H1 (cell line): ENCODE data around the gene ZNF362. TPM values are rescaled to one million over a fixed set of nuclear protein-coding genes. Genes with fewer than 3 reads are reported as not detected.

ENCODE experiments used
- CTCF ChIA-PET: fragments of 300-600 bp; sonication (Branson Sonifier 250); formaldehyde crosslinking; loops from one replicate; lab custom pipeline; 2021; ENCODE audit not compliant: partially characterized antibody; lab: Charles Lee
- POLR2A ChIA-PET: fragments of 300-600 bp; sonication (Branson Sonifier 250); formaldehyde crosslinking; loops from one replicate; lab custom pipeline; 2021; ENCODE audit warnings: inconsistent platforms; ENCODE audit not compliant: partially characterized antibody; lab: Charles Lee
- DNase-seq, 2 experiments: peaks; one replicate each; pipeline versions ENCODE4 v3.0.0 to v3.0.0-alpha.2; 2010 to 2022; ENCODE audit warnings: low spot score in 2 of 2, low read depth in 1 of 2, mixed read lengths in 1 of 2
- FAIRE-seq: peaks from 2 replicates; lab custom pipeline; 2011; peaks lifted over from hg19 to GRCh38; lab: Jason Lieb, UNC
- H2AFZ ChIP-seq: 2 replicates; pipeline ENCODE4 v1.8.1; 2012; ENCODE audit warnings: low read length, inconsistent platforms
- H2AK5ac ChIP-seq: 2 replicates; pipeline ENCODE4 v1.6.1; 2013; ENCODE audit warnings: low read depth, low read length
- H2BK120ac ChIP-seq: replicated peaks from 2 replicates; pipeline ENCODE3; 2013; ENCODE audit warnings: low read depth, low read length, inconsistent platforms
- H2BK12ac ChIP-seq: 2 replicates; pipeline ENCODE4 v1.6.1; 2013; ENCODE audit warnings: low read depth, low read length
- H2BK15ac ChIP-seq: 2 replicates; pipeline ENCODE4 v1.6.1; 2013; ENCODE audit warnings: low read length
- H2BK20ac ChIP-seq: 2 replicates; pipeline ENCODE4 v1.6.1; 2013; ENCODE audit warnings: low read length
- H2BK5ac ChIP-seq: 2 replicates; pipeline ENCODE4 v1.6.1; 2013; ENCODE audit warnings: low read depth, low read length
- H3K14ac ChIP-seq: 2 replicates; pipeline ENCODE4 v1.6.1; 2013; ENCODE audit warnings: inconsistent platforms; ENCODE audit not compliant: insufficient read length
- H3K18ac ChIP-seq: 2 replicates; pipeline ENCODE4 v1.6.1; 2013; ENCODE audit warnings: low read length; ENCODE audit errors: extremely low read depth
- H3K23ac ChIP-seq: 2 replicates; pipeline ENCODE4 v1.6.1; 2013; ENCODE audit warnings: inconsistent platforms; ENCODE audit not compliant: insufficient read length
- H3K23me2 ChIP-seq: 2 replicates; pipeline ENCODE4 v1.6.1; 2013; ENCODE audit warnings: low read depth, low read length
- H3K27ac ChIP-seq: 2 replicates; pipeline ENCODE4 v1.6.1; 2011; ENCODE audit warnings: low read depth, low read length, inconsistent platforms
- H3K27me3 ChIP-seq, 4 experiments: replicated peaks in 1 of 4; 1 replicate in 1 of 4; 2 replicates in 3 of 4; pipeline versions ENCODE4 v1.6.1 to v1.8.1; 2011 to 2013; ENCODE audit warnings: low read length in 3 of 4, mild to moderate bottlenecking in 3 of 4, inconsistent platforms in 2 of 4, mixed read lengths in 2 of 4, moderate library complexity in 1 of 4; ENCODE audit not compliant: control insufficient read depth in 3 of 4, insufficient read depth in 3 of 4; ENCODE audit errors: extremely low read depth in 1 of 4
- H3K36me3 ChIP-seq, 4 experiments: 2 replicates each; pipeline versions ENCODE4 v1.6.1 to v1.8.1; 2011 to 2013; ENCODE audit warnings: mild to moderate bottlenecking in 4 of 4, low read length in 3 of 4, moderate library complexity in 2 of 4, control low read depth in 1 of 4, inconsistent platforms in 1 of 4; ENCODE audit not compliant: insufficient read depth in 4 of 4, control insufficient read depth in 2 of 4
- H3K4ac ChIP-seq: replicated peaks from 2 replicates; pipeline ENCODE3; 2013; ENCODE audit warnings: low read length, low read depth, mixed read lengths, inconsistent platforms; ENCODE audit not compliant: insufficient read length
- H3K4me1 ChIP-seq, 4 experiments: replicated peaks in 1 of 4; 1 replicate in 1 of 4; 2 replicates in 3 of 4; pipeline versions ENCODE4 v1.6.1 to v1.8.1; 2011 to 2013; ENCODE audit warnings: low read length in 3 of 4, inconsistent platforms in 2 of 4, mixed read lengths in 1 of 4; ENCODE audit not compliant: insufficient read depth in 4 of 4, control insufficient read depth in 3 of 4
- H3K4me2 ChIP-seq, 2 experiments: 2 replicates each; pipeline versions ENCODE4 v1.6.1 to v1.8.1; 2011 to 2013; ENCODE audit warnings: low read depth in 2 of 2, low read length in 2 of 2, control low read depth in 1 of 2, inconsistent platforms in 1 of 2, mild to moderate bottlenecking in 1 of 2; ENCODE audit not compliant: insufficient read depth in 1 of 2
- H3K4me3 ChIP-seq, 4 experiments: fragments of 200-600, 300-600 bp in 1 of 4; sonication (generic), shearing (Covaris generic), sonication (Bioruptor Twin) in 1 of 4; 2 replicates each; pipeline versions ENCODE4 v1.5.1 to v1.8.1; 2011 to 2016; ENCODE audit warnings: low read length in 4 of 4, low read depth in 3 of 4, control low read depth in 2 of 4, inconsistent platforms in 2 of 4, mild to moderate bottlenecking in 2 of 4, mixed read lengths in 1 of 4, moderate library complexity in 1 of 4; ENCODE audit not compliant: insufficient read depth in 2 of 4; ENCODE audit errors: extremely low read depth in 1 of 4
- H3K56ac ChIP-seq: replicated peaks from 2 replicates; pipeline ENCODE3; 2013; ENCODE audit warnings: low read depth, mild to moderate bottlenecking, mixed read lengths, low read length, inconsistent platforms; ENCODE audit not compliant: insufficient read length
- H3K79me1 ChIP-seq: 2 replicates; pipeline ENCODE4 v1.6.1; 2013; ENCODE audit warnings: low read depth, low read length, control low read depth
- H3K79me2 ChIP-seq, 2 experiments: 2 replicates each; pipeline versions ENCODE4 v1.6.1 to v1.8.1; 2012 to 2013; ENCODE audit warnings: low read length in 2 of 2, mild to moderate bottlenecking in 2 of 2, inconsistent platforms in 1 of 2; ENCODE audit not compliant: insufficient read depth in 2 of 2, control insufficient read depth in 1 of 2
- H3K9ac ChIP-seq, 4 experiments: replicated peaks in 1 of 4; 1 replicate in 1 of 4; 2 replicates in 3 of 4; pipeline versions ENCODE4 v1.6.1 to v1.8.1; 2011 to 2013; ENCODE audit warnings: low read depth in 3 of 4, low read length in 3 of 4, control low read depth in 2 of 4, mild to moderate bottlenecking in 2 of 4, moderate library complexity in 2 of 4, inconsistent platforms in 1 of 4; ENCODE audit errors: extremely low read depth in 1 of 4
- H3K9me3 ChIP-seq, 2 experiments: 2 replicates each; pipeline versions ENCODE4 v1.6.1 to v1.8.1; 2012 to 2013; ENCODE audit warnings: mild to moderate bottlenecking in 2 of 2, moderate library complexity in 2 of 2, control low read depth in 1 of 2, inconsistent platforms in 1 of 2, low read depth in 1 of 2, low read length in 1 of 2, mixed read lengths in 1 of 2; ENCODE audit not compliant: insufficient read depth in 2 of 2
- H4K20me1 ChIP-seq, 2 experiments: replicated peaks in 1 of 2; 2 replicates each; pipeline versions ENCODE3 to v1.8.1; 2011 to 2013; ENCODE audit warnings: inconsistent platforms in 2 of 2, low read length in 2 of 2, mild to moderate bottlenecking in 1 of 2; ENCODE audit not compliant: insufficient read depth in 2 of 2, control insufficient read depth in 1 of 2
- H4K5ac ChIP-seq: 2 replicates; pipeline ENCODE4 v1.6.1; 2013; ENCODE audit warnings: low read length, low read depth, mixed read lengths, inconsistent platforms; ENCODE audit not compliant: insufficient read length
- H4K8ac ChIP-seq: 2 replicates; pipeline ENCODE4 v1.8.0; 2013; ENCODE audit warnings: mild to moderate bottlenecking, moderate library complexity, low read length, inconsistent platforms; ENCODE audit not compliant: insufficient read depth; ENCODE audit errors: extremely low read depth
- H4K91ac ChIP-seq: replicated peaks from 2 replicates; pipeline ENCODE3; 2013; ENCODE audit warnings: low read length, mixed read lengths, inconsistent platforms; ENCODE audit not compliant: insufficient read length
- CHD1 ChIP-seq: IDR thresholded peaks from 2 replicates; pipeline ENCODE4 v1.6.1; 2012; ENCODE audit warnings: low read depth, low read length, improper control_type of control experiment
- GABPA ChIP-seq: IDR thresholded peaks from 2 replicates; pipeline ENCODE4 v1.6.1; 2011; ENCODE audit warnings: mild to moderate bottlenecking, low read length, moderate library complexity, borderline replicate concordance; ENCODE audit not compliant: insufficient read depth
- GTF2F1 ChIP-seq: IDR thresholded peaks from 2 replicates; pipeline ENCODE4 v1.6.1; 2012; ENCODE audit warnings: low read depth, low read length, improper control_type of control experiment, borderline replicate concordance
- KDM5A ChIP-seq: fragments of 200-600 bp; IDR thresholded peaks from 2 replicates; pipeline ENCODE4 v1.7.1; 2012; ENCODE audit warnings: mild to moderate bottlenecking, low read length, inconsistent platforms, mixed read lengths
- MAFK ChIP-seq: IDR thresholded peaks from 2 replicates; pipeline ENCODE4 v1.6.1; 2012; ENCODE audit warnings: low read depth, mild to moderate bottlenecking, improper control_type of control experiment, low read length
- PHF8 ChIP-seq: fragments of 200-600 bp; sonication (generic); conservative IDR thresholded peaks from 2 replicates; pipeline ENCODE4 v1.7.1; 2012; ENCODE audit warnings: low read depth, mild to moderate bottlenecking, inconsistent platforms, low read length, moderate library complexity
- RBBP5 ChIP-seq: IDR thresholded peaks from 2 replicates; pipeline ENCODE4 v1.7.1; 2012; ENCODE audit warnings: low read depth, mild to moderate bottlenecking, inconsistent platforms, low read length, moderate library complexity, borderline replicate concordance
- SIX5 ChIP-seq: IDR thresholded peaks from 2 replicates; pipeline ENCODE4 v1.6.1; 2011; ENCODE audit warnings: mild to moderate bottlenecking, low read depth, low read length
- TAF1 ChIP-seq: IDR thresholded peaks from 2 replicates; pipeline ENCODE4 v1.6.1; 2011; ENCODE audit warnings: mild to moderate bottlenecking, low read depth, low read length
- TCF12 ChIP-seq: IDR thresholded peaks from 2 replicates; pipeline ENCODE4 v1.6.1; 2011; ENCODE audit warnings: low read depth, mild to moderate bottlenecking, low read length
- WGBS, 2 experiments: shearing (Covaris generic) in 1 of 2; methylation state at CpG; one replicate each; pipeline versions ENCODE4 v1.1.6 to v1.1.7; 2013 to 2015; ENCODE audit warnings: low lambda C conversion rate in 2 of 2, mixed read lengths in 2 of 2, inconsistent platforms in 1 of 2, low coverage in 1 of 2, missing lambda C conversion rate in 1 of 2; ENCODE audit not compliant: insufficient replicate concordance in 2 of 2, insufficient coverage in 1 of 2, insufficient read length in 1 of 2; ENCODE audit errors: extremely low coverage in 1 of 2, missing lambda C conversion rate in 1 of 2; 5-methylcytosine and 5-hydroxymethylcytosine counted together
- polyA plus RNA-seq, 7 experiments: library from polyadenylated mRNA; depleted of rRNA in 3 of 7; stranded (reverse) in 5 of 7; unstranded in 2 of 7; fragments of >200 nt in 5 of 7; fragments of 200-250 nt in 2 of 7; gene quantifications; 1 replicate in 5 of 7; 2 replicates in 1 of 7; 4 replicates in 1 of 7; pipeline versions ENCODE4 v1.2.1 to v1.2.3, GENCODE V29; 2011 to 2013; ENCODE audit warnings: missing spikeins in 2 of 7, mixed read lengths in 2 of 7
- total RNA-seq: library from RNA; stranded (reverse); fragmentation: NEBNext Ultra II Directional; extraction: Animal tissue kit (Norgen Biotek cat#: 25700); gene quantifications from 2 replicates; pipeline ENCODE4 v1.2.1, GENCODE V29; 2021
- TF ChIP-seq, protein P1 (sequence below), 3 experiments: IDR thresholded peaks; 1 replicate in 2 of 3; 2 replicates in 1 of 3; pipeline versions ENCODE4 v1.5.1 to v1.6.1; 2011; ENCODE audit warnings: low read length in 3 of 3, mild to moderate bottlenecking in 3 of 3, inconsistent platforms in 2 of 3, low read depth in 1 of 3, moderate library complexity in 1 of 3; ENCODE audit not compliant: insufficient read depth in 1 of 3; ENCODE audit errors: control extremely low read depth in 1 of 3

ZNF362 gene
- total and polyA plus RNA-seq, 2 of the 8 experiments (the other 6 are each of a cell fraction or from before 2014, with no cell fraction given), result 24.2 to 27.8 TPM

- Histone ChIP-seq H2BK12ac (no peak overlapping the region), H2BK5ac (no peak overlapping the region), H3K79me2 (no peaks in the 10 kb centered on the region), H2BK120ac (no peak overlapping the region), H2BK15ac (no peak overlapping the region), H2AK5ac (no peak overlapping the region), H3K4me1 (no peaks in the 10 kb centered on the region), H3K18ac (no peak overlapping the region), H3K23ac (no peak overlapping the region), H3K4ac (no peak overlapping the region), H3K4me2 (no peak overlapping the region), H3K27me3 (no peaks in the 10 kb centered on the region), H3K36me3 (0 out of 8 replicates have a peak, but pooled peaks cover 0 to 4% (median 0%) of the 10 kb centered on the region in 4 experiments), H2BK20ac (no peak overlapping the region), H3K9ac (no peak overlapping the region), H3K27ac (no peak overlapping the region), H3K9me3 (no peaks in the 10 kb centered on the region), H3K14ac (no peak overlapping the region), H4K8ac (no peak overlapping the region), H2AFZ (no peak overlapping the region), H3K23me2 (no peaks in the 10 kb centered on the region), H3K56ac (no peak overlapping the region), H3K79me1 (no peaks in the 10 kb centered on the region), H4K5ac (no peak overlapping the region), H4K20me1 (peaks cover 0 to 2% of the 10 kb centered on the region in 2 experiments), H3K4me3 (no peak overlapping the region), H4K91ac (no peak overlapping the region)
- DNase-seq (no peak), FAIRE-seq (no peak)
- 88% methylated on average over 12 of the region's 12 CpGs; no CpG with 5 or more reads in 1 of the 2 experiments for WGBS, 2 experiments
- ChIA-PET CTCF (interaction anchor here (0.7 to 3.9 kb wide), 14 partner anchors 10 to 1144 kb away, joined by 3 to 32 read pairs (median 4); no protein-coding TSS in a partner anchor), POLR2A (interaction anchor here (1.4 kb wide), 1 partner anchor 44 kb away, joined by 3 read pairs; no protein-coding TSS in a partner anchor)
- no peak for TF ChIP-seq CHD1
- no peak for TF ChIP-seq SIX5
- no peak for TF ChIP-seq GABPA
- TF ChIP-seq PHF8, result no peak
- TF ChIP-seq MAFK, result no peak
- TF ChIP-seq TCF12, result no peak
- TF ChIP-seq, protein P1, sequence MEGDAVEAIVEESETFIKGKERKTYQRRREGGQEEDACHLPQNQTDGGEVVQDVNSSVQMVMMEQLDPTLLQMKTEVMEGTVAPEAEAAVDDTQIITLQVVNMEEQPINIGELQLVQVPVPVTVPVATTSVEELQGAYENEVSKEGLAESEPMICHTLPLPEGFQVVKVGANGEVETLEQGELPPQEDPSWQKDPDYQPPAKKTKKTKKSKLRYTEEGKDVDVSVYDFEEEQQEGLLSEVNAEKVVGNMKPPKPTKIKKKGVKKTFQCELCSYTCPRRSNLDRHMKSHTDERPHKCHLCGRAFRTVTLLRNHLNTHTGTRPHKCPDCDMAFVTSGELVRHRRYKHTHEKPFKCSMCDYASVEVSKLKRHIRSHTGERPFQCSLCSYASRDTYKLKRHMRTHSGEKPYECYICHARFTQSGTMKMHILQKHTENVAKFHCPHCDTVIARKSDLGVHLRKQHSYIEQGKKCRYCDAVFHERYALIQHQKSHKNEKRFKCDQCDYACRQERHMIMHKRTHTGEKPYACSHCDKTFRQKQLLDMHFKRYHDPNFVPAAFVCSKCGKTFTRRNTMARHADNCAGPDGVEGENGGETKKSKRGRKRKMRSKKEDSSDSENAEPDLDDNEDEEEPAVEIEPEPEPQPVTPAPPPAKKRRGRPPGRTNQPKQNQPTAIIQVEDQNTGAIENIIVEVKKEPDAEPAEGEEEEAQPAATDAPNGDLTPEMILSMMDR (IDR thresholded peaks at IDR 0.05; ENCODE audit: control extremely low read depth in 1 of 3, insufficient read depth in 1 of 3, low read depth in 1 of 3, low read length in 3 of 3), result no peak
- TF ChIP-seq GTF2F1, result no peak
- TF ChIP-seq KDM5A, result no peak
- no peak for TF ChIP-seq RBBP5
- no peak for TF ChIP-seq TAF1
These were observed 63.8 kb downstream of the ZNF362 start for GRCh38 chr1:33319949-33320618.
